WTC11 (cell line): ENCODE data around the gene UBFD1. TPM values are rescaled to one million over a fixed set of nuclear protein-coding genes. Genes with fewer than 3 reads are reported as not detected.

Source experiments
- EMX1 ChIP-seq: fragments of 250-450 bp; sonication (Bioruptor Pico); IDR thresholded peaks from 2 replicates; pipeline ENCODE4 v1.8.0; 2021; ENCODE audit warnings: mild to moderate bottlenecking
- HMGA2 ChIP-seq: fragments of 250-450 bp; sonication (Bioruptor Pico); IDR thresholded peaks from 2 replicates; pipeline ENCODE4 v1.4.0; 2021; ENCODE audit warnings: mild to moderate bottlenecking, moderate library complexity
- IRF2 ChIP-seq: sonication (generic); formaldehyde crosslinking; IDR thresholded peaks from 2 replicates; pipeline ENCODE4 v1.8.0; 2022; ENCODE audit warnings: low read depth, missing genetic modification reagents, borderline replicate concordance
- JUN ChIP-seq: sonication (generic); formaldehyde crosslinking; IDR thresholded peaks from 2 replicates; pipeline ENCODE4 v1.8.0; 2023; ENCODE audit warnings: mild to moderate bottlenecking, missing genetic modification reagents
- MXD4 ChIP-seq: fragments of 250-450 bp; sonication (Bioruptor Pico); IDR thresholded peaks from 2 replicates; pipeline ENCODE4 v1.8.0; 2021; ENCODE audit warnings: mild to moderate bottlenecking, moderate library complexity, borderline replicate concordance
- OVOL2 ChIP-seq: fragments of 250-450 bp; sonication (Bioruptor Pico); IDR thresholded peaks from 2 replicates; pipeline ENCODE4 v1.9.0; 2021; ENCODE audit warnings: mild to moderate bottlenecking, borderline replicate concordance
- RORB ChIP-seq: fragments of 250-450 bp; sonication (Bioruptor Pico); IDR thresholded peaks from 2 replicates; pipeline ENCODE4 v1.9.0; 2021; ENCODE audit warnings: mild to moderate bottlenecking
- SOX15 ChIP-seq: fragments of 250-450 bp; sonication (Bioruptor Pico); IDR thresholded peaks from 2 replicates; pipeline ENCODE4 v1.9.0; 2021; ENCODE audit warnings: mild to moderate bottlenecking
- TCF7 ChIP-seq: sonication (generic); formaldehyde crosslinking; IDR thresholded peaks from 2 replicates; pipeline ENCODE4 v1.8.0; 2022; ENCODE audit warnings: mild to moderate bottlenecking, low read depth, missing genetic modification reagents, moderate library complexity
- TEAD4 ChIP-seq: sonication (generic); formaldehyde crosslinking; IDR thresholded peaks from 2 replicates; pipeline ENCODE4 v1.8.0; 2022; ENCODE audit warnings: mild to moderate bottlenecking, missing genetic modification reagents
- ZNF121 ChIP-seq: sonication (generic); formaldehyde crosslinking; IDR thresholded peaks from 2 replicates; pipeline ENCODE4 v1.8.0; 2023; ENCODE audit warnings: missing genetic modification reagents
- ZNF232 ChIP-seq: sonication (generic); formaldehyde crosslinking; IDR thresholded peaks from 2 replicates; pipeline ENCODE4 v1.8.0; 2022; ENCODE audit warnings: mild to moderate bottlenecking, missing genetic modification reagents
- ZNF317 ChIP-seq: sonication (generic); formaldehyde crosslinking; IDR thresholded peaks from 2 replicates; pipeline ENCODE4 v1.8.1; 2023; ENCODE audit warnings: low read depth, mild to moderate bottlenecking, moderate library complexity, missing genetic modification reagents, borderline replicate concordance
- ZNF396 ChIP-seq: fragments of 250-450 bp; sonication (Bioruptor Pico); IDR thresholded peaks from 2 replicates; pipeline ENCODE4 v1.8.0; 2021; ENCODE audit warnings: mild to moderate bottlenecking, moderate library complexity, borderline replicate concordance
- ZNF671 ChIP-seq: fragments of 250-450 bp; sonication (Bioruptor Pico); IDR thresholded peaks from 2 replicates; pipeline ENCODE4 v1.8.0; 2021; ENCODE audit warnings: mild to moderate bottlenecking
- total RNA-seq: library from RNA; stranded (reverse); gene quantifications from 3 replicates; pipeline ENCODE4 v1.2.3, GENCODE V29; 2021
- TF ChIP-seq, protein P1 (sequence below): sonication (generic); formaldehyde crosslinking; IDR thresholded peaks from 2 replicates; pipeline ENCODE4 v1.8.0; 2022; ENCODE audit warnings: missing genetic modification reagents
- TF ChIP-seq, protein P2 (sequence below): sonication (generic); formaldehyde crosslinking; IDR thresholded peaks from 2 replicates; pipeline ENCODE4 v1.8.1; 2023; ENCODE audit warnings: mild to moderate bottlenecking, missing genetic modification reagents, borderline replicate concordance
- TF ChIP-seq, protein P3 (sequence below): sonication (generic); formaldehyde crosslinking; IDR thresholded peaks from 2 replicates; pipeline ENCODE4 v1.8.0; 2023; ENCODE audit warnings: missing genetic modification reagents
- TF ChIP-seq, protein P4 (sequence below): sonication (generic); formaldehyde crosslinking; conservative IDR thresholded peaks from 2 replicates; pipeline ENCODE4 v1.8.1; 2023; ENCODE audit warnings: mild to moderate bottlenecking, low read depth, missing genetic modification reagents, moderate library complexity

Gene UBFD1
- total RNA-seq, 1 experiment from 2014 or later = 128 TPM

DNA sequence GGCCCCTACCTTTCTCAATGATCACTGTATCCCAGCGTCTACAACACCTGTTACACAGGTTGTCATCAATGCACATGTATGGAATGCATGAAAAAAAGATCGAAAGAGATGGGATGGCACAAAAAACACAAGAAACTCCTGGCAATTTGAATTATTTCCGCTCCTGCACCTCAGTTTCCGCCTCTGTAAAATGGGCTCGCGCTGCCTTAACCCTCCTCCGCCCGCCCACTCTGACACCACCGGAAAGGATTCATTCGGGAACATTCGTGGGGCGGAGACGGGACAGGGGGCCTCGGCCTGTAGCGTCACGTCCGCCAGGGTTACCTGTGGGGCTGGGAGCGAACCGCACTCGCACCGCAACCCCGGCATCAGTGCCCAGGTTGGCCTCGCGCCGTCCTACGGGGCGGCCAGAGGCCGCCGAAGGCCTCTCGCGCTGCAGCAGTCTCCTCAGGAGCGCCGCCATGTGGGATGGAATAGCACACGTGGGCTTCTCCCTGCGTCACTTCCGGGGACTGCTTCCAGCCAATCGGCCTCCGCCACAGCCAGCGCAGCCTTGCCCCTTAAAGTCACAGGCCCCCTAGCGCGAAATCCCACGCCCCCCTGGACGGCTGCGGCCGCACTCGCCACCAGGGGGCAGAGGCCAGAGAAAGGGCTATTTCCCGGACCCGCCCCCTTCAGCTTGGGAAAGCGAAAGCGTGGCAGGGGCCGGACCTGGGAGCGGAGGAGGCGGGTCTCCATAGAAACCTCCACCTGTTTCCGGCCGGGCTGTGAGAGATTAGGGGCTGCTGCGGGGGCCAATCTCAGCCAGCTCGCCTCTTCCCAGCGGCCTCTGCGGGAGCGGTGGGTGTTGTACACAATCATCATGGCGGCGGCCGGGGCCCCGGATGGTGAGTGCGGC, at the start of gene UBFD1, which contains the start of gene EARS2 (continued):
- TF ChIP-seq ZNF232 (CRISPR knock-in tag) (0 out of 2 replicates have a peak, but pooled peaks have one; percentile 57), EMX1 (no peak; the same call in 1 of the 2 replicates), IRF2 (CRISPR knock-in tag) (no peak), ZNF396 (no peak), ZNF121 (CRISPR knock-in tag) (no peak), MXD4 (CRISPR knock-in tag) (no peak), TCF7 (0 out of 2 replicates have a peak, but pooled peaks have one; percentile 35), HMGA2 (no peak), TEAD4 (CRISPR knock-in tag) (0 out of 2 replicates have a peak, but pooled peaks have one; percentile 52), ZNF317 (no peak), JUN (CRISPR knock-in tag) (peak; percentile 60; the same call in 1 of the 2 replicates), RORB (CRISPR knock-in tag) (no peak), SOX15 (no peak), ZNF671 (CRISPR knock-in tag) (0 out of 2 replicates have a peak, but pooled peaks have one; percentile 36), OVOL2 (CRISPR knock-in tag) (no peak)
- TF ChIP-seq, protein P1, sequence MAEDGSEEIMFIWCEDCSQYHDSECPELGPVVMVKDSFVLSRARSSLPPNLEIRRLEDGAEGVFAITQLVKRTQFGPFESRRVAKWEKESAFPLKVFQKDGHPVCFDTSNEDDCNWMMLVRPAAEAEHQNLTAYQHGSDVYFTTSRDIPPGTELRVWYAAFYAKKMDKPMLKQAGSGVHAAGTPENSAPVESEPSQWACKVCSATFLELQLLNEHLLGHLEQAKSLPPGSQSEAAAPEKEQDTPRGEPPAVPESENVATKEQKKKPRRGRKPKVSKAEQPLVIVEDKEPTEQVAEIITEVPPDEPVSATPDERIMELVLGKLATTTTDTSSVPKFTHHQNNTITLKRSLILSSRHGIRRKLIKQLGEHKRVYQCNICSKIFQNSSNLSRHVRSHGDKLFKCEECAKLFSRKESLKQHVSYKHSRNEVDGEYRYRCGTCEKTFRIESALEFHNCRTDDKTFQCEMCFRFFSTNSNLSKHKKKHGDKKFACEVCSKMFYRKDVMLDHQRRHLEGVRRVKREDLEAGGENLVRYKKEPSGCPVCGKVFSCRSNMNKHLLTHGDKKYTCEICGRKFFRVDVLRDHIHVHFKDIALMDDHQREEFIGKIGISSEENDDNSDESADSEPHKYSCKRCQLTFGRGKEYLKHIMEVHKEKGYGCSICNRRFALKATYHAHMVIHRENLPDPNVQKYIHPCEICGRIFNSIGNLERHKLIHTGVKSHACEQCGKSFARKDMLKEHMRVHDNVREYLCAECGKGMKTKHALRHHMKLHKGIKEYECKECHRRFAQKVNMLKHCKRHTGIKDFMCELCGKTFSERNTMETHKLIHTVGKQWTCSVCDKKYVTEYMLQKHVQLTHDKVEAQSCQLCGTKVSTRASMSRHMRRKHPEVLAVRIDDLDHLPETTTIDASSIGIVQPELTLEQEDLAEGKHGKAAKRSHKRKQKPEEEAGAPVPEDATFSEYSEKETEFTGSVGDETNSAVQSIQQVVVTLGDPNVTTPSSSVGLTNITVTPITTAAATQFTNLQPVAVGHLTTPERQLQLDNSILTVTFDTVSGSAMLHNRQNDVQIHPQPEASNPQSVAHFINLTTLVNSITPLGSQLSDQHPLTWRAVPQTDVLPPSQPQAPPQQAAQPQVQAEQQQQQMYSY (CRISPR knock-in tag) = peak; percentile 56
- TF ChIP-seq, protein P2, sequence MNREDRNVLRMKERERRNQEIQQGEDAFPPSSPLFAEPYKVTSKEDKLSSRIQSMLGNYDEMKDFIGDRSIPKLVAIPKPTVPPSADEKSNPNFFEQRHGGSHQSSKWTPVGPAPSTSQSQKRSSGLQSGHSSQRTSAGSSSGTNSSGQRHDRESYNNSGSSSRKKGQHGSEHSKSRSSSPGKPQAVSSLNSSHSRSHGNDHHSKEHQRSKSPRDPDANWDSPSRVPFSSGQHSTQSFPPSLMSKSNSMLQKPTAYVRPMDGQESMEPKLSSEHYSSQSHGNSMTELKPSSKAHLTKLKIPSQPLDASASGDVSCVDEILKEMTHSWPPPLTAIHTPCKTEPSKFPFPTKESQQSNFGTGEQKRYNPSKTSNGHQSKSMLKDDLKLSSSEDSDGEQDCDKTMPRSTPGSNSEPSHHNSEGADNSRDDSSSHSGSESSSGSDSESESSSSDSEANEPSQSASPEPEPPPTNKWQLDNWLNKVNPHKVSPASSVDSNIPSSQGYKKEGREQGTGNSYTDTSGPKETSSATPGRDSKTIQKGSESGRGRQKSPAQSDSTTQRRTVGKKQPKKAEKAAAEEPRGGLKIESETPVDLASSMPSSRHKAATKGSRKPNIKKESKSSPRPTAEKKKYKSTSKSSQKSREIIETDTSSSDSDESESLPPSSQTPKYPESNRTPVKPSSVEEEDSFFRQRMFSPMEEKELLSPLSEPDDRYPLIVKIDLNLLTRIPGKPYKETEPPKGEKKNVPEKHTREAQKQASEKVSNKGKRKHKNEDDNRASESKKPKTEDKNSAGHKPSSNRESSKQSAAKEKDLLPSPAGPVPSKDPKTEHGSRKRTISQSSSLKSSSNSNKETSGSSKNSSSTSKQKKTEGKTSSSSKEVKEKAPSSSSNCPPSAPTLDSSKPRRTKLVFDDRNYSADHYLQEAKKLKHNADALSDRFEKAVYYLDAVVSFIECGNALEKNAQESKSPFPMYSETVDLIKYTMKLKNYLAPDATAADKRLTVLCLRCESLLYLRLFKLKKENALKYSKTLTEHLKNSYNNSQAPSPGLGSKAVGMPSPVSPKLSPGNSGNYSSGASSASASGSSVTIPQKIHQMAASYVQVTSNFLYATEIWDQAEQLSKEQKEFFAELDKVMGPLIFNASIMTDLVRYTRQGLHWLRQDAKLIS = no peak
- TF ChIP-seq, protein P3, sequence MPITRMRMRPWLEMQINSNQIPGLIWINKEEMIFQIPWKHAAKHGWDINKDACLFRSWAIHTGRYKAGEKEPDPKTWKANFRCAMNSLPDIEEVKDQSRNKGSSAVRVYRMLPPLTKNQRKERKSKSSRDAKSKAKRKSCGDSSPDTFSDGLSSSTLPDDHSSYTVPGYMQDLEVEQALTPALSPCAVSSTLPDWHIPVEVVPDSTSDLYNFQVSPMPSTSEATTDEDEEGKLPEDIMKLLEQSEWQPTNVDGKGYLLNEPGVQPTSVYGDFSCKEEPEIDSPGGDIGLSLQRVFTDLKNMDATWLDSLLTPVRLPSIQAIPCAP = peak; percentile 54; the same call in 1 of the 2 replicates
- TF ChIP-seq, protein P4, sequence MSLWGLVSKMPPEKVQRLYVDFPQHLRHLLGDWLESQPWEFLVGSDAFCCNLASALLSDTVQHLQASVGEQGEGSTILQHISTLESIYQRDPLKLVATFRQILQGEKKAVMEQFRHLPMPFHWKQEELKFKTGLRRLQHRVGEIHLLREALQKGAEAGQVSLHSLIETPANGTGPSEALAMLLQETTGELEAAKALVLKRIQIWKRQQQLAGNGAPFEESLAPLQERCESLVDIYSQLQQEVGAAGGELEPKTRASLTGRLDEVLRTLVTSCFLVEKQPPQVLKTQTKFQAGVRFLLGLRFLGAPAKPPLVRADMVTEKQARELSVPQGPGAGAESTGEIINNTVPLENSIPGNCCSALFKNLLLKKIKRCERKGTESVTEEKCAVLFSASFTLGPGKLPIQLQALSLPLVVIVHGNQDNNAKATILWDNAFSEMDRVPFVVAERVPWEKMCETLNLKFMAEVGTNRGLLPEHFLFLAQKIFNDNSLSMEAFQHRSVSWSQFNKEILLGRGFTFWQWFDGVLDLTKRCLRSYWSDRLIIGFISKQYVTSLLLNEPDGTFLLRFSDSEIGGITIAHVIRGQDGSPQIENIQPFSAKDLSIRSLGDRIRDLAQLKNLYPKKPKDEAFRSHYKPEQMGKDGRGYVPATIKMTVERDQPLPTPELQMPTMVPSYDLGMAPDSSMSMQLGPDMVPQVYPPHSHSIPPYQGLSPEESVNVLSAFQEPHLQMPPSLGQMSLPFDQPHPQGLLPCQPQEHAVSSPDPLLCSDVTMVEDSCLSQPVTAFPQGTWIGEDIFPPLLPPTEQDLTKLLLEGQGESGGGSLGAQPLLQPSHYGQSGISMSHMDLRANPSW = no peak
- TF ChIP-seq, all 79 proteins: peak for 36
